NK-92 treated with Interleukin-12 subunit alpha and Interleukin-12 subunit beta, amount 100 ng/mL, for 24 hours (cell line): ENCODE results near the gene PHLDA2.

Experiments
- DNase-seq: peaks from one replicate; lab custom pipeline; 2025; lab: John Stamatoyannopoulos, UW

The PHLDA2 gene

DNA sequence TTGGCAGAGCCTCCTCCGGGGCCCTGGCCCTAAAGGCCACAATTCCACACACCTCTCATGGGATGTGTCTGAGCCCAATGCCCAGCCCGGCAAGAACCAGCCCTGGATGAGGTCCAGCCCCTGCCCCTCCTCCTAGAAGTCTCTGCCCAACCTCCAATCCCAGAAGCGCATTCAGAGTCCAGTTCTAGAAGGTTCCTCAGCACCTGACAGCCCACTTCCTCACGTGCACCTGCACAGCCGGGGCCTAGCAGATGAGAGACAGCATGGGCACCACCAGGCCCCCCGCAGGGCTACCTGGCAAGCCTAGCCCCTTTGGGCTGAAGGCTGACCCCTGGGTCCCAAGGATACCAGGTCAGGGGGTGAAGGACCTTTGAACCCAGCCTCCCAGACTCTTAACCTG, 32.2 kb downstream of the PHLDA2 start:
- no peak for DNase-seq

DNA sequence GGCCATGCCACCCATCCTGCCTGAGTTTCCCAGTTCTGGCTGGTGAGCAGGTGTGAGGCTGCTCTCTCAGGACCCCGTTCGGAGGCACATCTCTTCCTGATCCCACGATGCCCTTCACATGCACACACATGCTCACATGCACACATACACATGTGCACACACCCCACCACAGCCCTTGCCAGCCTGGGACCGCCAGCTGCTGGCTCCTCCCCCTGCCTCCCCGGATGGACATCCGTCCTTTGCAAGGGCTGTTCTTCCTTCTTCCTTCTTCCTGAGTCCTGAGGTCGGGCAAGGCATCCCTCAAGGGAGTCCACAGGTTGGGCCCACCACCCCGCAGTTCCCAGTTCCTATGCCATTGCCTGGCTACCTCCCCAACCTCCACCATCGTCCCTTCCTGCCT, 33.2 kb downstream of the PHLDA2 start:
- DNase-seq: no peak

DNA sequence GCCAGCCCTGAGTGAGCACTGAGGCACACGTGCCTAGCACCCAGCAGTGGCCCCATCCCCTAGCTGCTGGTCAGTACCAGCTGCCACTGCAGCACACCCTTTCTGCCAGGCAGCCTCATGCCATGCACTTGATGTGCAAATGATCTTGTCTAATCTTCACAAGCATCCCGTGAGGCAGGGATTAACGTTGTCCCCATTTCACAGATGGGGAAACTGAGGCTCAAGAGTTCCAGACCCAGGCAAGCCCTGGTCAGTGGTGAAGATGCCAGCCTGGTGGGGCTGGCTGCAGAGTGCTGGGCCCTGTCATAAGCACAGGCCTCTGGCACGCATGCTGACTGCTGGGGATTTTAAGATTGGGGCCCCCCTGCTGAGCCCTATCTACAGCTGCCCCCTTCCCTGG, 35.3 kb downstream of the PHLDA2 start:
- no peak for DNase-seq

DNA sequence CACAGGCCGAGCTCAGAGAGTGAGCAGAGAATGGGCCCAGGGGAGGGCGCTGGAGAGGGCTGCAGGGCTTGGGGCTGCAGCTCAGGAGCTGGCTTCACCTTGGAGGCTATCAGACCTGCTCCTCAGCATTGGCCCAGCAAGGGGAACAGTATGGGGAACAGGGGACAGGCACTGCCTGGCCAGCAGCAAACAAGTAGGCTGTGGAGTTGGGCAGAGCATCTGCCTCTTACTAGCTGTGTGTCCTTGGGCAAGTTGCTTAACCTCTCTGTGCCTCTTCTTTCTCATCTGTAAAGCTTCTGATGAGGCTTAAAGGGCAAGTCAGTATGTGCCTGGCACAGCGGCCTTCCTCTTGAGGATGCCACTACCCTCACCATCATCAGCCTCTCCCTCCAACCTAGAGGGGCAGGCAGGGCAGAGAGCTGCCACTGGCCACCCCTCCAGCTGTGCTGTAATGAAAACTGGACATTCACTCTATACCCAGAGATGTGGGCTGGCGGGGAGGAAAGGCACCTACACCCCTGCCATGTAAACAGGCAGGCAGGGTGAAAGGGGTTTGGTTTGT, 36.2 kb downstream of the PHLDA2 start:
- no peak for DNase-seq

DNA sequence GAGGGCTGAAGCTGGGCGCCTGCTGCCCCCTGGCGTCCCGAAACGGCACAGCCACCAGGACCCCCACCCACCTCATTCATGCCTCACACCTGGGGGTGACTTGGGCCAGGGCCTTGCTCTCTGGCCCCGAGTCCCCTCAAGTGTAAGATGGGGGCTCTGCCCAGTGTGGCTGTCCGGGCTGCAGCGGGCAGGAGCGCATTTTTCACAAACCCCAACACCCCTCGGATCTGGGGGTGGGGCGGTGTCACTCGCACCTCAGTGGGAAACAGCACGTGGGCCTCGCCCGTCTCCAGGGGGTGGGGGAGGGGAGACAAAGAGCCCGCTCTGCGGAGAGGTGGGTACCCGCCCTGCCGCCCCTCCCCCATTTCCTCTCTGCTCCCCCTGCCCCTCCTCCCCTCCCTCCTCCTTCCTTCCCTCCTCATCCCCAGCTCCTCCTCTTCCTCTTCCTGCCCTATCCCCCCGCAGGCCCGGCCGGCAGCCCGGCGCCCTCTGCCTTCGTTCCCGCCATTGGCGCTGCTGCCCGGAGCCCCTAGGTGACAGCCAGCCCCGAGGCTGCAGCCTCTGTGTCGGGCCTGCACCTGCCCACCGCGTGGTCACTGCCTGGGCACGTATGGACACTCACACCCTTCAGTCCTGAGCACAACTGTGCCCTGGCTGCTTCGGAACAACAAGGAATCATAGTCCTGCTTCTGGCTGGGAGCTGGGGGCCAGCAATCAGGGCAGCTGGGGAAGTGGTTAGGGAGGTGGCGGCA, 36.8 kb downstream of the PHLDA2 start:
- DNase-seq: no peak

DNA sequence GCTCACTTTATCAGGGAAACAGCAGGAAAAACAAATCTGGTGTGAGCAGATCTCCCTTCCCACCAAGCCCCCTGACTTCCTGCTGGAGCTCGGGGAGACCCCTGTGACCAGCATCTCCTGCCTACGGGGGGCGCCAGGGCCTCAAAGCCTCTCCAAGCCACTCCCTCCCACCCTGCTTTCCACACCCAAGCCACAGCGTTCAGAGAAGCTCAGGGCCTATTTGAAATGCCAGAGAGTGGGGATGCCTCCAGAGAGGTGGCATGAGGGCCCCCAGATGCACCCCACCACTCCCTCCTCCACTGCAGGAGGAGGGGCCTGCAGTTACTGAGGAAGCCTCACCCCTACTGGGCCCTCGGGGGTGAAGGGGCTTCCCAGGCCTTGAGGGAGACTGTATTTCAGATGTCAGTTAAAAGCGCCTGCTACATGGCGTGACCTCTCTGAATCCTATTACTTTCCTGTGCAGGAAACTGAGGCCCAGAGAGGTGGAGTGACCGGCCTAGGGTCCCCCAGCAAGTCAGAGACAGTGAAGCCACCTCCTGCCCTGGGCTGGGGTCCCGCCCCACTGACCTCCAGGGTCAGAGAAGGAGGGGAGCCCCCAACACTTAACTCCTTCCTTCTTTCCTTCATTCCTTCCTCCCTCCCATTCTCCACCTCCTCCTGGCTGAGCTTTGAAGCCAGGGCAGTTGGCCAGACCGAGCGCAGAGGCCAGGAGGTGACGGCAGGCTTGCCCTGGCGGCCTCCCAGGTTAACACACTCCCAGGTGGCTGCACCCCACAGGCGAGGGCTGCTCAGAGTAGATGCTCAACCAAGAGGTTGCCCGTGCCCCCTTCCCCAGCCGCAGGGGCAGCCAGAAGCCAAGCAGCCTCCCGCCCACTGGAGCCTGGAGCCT, 37.6 kb downstream of the PHLDA2 start:
- DNase-seq: no peak

DNA sequence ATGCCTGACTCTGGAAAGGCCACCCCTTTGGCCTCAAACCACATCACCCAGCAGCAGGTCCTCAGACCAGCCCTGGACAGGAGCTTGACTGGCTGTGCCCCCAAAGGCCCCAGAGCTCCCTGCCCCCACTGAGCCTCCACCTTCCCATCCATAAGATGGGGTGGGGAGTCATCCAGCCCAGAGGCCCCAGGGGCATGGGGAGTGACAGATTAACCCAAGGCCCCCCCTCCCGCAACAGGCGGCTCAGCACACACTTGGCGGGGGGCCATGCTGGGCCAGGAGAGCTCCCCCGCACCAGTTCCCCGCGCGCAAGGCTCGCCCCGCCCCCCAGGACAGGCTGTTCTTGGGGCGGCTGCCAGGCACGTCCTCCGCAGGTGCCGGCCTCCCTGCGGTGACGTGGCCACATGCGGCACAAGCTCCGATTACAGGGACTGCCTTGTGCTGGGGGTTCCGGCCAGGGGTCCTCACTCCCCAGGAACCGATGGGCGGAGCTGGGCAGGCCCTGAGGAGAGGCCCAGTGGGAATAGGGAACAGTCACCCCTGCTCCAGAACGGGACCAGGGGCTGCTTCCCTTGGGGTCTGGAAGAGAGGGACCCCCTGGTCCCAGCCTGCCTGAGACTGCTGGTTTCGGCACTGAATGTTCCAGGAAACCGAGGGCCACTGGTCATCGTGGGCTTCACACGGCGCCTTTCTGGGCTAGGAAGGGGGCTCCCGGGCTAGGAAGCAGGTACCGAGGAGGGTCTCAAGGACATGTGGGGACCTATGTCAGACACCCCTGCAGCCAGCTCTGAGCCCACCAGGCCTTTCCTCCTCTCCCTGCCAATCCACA, 38.5 kb downstream of the PHLDA2 start:
- DNase-seq: no peak

DNA sequence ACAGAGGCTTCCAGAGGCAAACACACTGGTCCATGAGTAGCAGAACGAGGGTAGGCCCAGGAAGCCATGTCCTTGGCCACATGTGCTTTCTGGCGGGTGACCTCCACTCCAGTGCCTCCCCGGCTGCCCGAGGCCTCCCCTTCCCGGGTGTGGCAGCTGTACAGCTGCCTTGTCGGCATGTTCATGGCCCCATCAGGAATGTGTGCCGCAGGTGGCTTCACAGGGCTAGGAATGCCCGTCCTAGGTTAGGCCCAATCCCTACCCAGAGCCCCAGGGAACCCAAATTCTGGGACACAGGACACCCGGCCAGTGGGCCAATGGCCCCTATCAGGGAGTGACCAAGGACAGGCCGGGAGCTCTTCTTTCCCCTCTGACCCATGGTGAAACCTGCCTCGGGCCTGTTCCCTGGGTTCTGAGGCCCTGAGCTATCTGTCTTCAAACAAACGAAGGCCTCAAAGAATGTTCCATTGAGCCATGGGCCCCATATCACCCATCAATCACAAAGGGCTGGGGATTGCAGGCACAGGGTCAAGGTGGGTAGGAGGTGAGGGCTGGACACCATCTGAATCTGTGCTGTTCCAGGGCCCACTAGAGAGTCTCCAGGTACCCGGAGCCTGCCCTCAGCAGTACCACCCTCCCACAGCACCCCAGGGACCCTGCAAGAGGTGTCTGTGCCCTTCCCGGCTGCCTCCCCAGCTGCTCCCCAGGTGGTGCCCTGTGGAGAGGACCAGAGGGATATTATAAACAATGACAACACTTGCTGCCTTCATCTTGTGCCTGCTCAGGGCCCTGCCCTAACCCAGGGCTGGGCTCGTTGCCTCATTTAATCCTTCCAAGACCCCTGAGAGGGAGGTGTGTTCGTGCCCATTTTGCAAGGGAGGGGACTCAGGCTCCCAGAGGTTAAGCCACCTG, 39.6 kb downstream of the PHLDA2 start:
- DNase-seq: no peak

DNA sequence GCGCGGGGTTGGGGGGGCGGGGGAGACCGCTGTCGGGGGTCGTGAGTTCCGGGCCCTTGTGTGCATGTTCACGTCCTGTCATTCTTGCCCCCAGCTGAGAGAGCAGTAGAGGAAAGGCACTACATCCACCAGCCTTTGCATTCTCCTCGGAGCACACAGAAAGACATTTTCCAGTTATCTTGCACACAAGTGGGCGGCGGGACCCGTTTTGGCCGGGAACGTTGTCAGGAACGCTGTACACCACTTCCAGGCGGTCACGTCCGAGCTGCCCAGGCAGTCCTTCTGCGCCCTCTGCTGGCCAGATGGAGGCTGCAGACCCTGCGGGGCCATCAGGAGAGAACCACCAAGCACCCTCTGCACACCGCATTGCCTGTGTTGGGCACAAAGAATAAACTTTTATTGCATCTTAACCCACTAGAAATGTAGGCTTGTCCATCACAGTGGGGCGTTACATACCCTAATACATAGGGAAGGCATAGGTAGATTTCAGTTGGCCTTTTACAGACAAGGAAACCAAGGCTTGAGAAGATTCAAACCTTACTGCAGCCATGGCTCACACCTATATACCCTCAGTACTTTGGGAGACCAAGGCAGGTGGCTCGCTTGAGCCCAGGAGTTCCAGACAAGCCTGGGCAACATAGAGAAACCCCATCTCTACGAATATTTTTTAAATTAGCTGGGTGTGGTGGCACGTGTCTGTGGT, 40.8 kb downstream of the PHLDA2 start:
- DNase-seq: peak; percentile 66

DNA sequence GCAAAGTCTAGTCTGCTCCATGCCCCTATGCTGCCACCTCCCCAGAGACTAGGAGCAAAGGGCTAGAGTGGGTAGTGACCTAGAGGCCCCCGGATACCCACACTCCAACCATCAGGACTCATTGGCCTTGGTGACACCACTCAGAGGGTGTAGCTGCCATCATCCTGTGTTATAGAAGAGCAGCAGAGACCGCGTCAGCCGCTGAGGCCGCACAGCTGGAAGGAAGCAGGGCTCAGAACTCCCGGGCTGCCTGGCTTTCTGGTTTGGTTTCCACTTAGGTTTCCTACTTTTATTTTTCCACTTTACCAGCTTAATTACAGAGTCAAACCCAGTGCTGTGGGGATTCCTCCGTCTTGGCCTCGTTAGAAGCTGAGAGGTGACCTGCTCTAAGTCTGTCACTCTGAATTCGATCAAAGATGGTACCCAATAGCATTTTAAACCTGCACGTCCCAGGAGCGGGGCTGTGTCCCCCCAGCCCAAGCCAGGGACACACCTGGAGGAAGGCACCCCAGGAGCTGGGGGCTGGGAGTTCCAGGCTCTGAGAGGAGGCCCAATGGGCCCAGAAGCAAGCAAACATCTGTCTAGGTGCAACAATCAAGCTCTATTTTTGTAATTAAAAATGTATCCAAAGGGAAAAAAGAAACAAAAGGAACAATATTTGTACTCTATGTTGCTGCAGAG, 41.6 kb downstream of the PHLDA2 start:
- DNase-seq: no peak

DNA sequence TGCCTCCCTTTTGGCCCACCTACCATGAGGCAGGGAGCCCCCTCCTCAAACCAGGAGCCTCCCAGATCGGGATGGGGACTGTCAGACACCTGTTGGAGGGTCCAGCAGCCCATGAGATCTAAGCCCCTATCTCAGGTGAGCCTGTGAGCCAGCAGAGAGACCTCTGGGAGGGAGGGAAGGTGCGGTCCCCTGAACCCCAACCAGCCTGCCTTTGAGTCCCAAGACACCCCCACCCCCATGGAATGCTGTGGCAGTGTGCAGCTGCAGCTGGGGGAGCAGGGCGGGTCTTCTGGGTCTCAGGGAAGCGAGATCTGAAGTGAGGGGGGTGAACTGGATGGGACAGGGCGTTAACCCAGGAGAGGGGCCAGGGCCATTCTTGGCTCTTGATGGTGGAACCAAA, 42.3 kb downstream of the PHLDA2 start:
- no peak for DNase-seq

DNA sequence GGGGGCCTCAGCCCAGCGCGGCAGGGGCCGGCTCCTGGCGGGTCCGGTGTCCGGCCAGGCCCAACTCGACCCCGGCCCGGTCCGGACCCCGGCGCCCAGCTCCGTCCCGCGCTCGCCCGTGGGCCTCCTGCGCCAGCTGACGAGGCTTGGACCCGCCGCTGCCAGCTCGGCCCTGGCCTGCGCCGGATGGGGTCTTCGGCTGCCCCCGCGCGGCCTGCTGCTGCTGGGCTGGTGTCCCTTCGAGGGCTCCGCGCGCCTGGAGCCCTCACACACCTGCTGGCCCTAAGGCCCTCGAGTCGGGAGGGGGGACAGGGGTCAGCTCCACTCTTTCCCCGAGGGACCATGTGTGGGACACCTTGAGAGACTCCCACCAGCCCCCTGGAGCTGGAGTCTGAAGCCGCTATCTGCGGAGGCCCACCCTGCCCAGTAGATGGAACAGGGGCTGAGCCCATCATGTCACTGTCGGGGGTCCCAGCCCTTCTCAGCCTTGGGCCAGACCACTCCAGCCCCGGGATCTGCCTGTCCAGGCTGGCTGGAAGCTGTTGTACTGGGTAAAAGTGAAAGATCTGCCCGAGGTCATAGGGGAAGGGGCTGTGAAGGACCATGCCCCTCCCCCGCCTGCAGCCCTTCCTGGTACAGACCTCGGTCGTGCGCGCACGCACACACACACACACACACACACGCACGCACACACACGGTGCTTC, 42.9 kb downstream of the PHLDA2 start:
- DNase-seq: no peak

DNA sequence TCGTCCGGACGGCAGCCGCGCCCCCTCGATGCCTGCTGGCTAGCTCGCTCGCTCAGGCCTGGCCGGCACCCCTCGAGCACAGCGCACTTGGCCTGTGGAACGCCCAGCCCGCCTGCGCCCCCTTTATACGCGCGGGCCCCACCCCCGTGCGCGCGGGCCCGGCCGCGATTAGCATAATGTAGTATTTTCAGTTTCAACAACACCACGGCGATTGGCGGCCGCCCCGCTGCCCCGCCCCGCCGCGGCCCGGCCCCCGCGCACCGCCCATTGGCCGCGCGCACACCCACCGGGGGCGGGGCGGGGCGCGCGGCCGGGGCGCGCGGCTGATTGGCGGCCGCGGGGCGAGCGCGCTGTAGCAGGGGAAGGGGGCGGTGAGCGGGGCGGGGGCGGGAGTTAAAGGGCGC, 43.5 kb downstream of the PHLDA2 start, which contains the start of gene CDKN1C:
Gene CDKN1C (minus strand): TSS at position 98 of the 404 bp plus-strand sequence. CDS start 319 bp downstream, outside the sequence.
- no peak for DNase-seq

DNA sequence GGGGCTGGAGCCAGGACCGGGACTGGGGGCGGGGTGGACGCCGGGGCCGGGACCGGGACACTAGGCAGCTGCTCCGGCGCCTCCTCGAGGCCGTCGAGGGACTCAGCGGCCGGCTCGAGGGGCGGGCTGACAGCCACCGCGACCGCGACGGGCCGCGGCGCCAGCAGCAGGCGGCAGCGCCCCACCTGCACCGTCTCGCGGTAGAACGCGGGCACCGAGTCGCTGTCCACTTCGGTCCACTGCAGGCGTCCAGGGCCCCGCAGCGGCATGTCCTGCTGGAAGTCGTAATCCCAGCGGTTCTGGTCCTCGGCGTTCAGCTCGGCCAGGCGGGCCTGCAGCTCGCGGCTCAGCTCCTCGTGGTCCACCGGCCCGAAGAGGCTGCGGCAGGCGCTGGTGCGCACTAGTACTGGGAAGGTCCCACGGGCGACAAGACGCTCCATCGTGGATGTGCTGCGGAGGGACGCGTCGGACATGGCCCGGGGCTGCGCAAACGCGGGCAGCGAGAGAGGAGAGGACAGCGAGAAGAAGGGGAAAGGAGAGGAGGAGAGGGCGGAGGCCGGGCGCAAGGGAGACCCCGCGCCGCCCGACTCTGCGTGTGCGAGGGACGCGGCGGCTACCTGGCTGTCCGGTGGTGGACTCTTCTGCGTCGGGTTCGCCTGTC, 44.1 kb downstream of the PHLDA2 start:
- DNase-seq: no peak

DNA sequence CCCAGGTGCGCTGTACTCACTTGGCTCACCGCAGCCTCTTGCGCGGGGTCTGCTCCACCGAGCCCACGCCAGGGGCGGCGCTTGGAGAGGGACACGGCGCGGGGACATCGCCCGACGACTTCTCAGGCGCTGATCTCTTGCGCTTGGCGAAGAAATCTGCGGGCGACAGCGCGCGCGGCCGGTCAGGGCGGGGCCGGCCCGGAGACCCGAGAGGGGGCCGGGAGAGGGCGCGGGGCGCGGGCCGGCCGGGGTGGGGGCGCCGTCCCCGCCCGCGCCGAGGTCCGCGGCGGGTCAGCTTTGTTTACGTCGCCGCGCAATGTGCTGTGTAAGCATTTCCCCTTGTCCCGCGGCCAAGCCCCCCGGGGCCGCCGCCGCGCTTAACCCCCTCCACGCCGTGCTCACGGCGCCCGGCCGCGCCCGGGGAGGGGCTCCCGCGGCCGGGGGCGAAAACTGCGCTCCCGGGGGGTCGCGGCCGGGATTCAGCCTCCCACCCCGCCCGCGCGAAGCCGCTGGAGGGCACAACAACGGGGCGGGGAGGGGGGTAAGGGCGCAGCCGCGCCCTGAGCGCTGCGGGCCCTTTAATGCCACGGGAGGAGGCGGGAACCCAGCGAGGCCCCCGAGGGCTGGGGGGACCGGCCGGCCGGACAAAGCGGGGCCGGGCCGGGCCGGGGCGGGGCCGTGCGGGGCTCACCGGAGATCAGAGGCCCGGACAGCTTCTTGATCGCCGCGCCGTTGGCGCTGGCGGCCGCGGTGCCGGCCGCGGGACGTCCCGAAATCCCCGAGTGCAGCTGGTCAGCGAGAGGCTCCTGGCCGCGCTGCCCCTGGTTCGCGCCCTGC, 45.0 kb downstream of the PHLDA2 start:
- no peak for DNase-seq

DNA sequence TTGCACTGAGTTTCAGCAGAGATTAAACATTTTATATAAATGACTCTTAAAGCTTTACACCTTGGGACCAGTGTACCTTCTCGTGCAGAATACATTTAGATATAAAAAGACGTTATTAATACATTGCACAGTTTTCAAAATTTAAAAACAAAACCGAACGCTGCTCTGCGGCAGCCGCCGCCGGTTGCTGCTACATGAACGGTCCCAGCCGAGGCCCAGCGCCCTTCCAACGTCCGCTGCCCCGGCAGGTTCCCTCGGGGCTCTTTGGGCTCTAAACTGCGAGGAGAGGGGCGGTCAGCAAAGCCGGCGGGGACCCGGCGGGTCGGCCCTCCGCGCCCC, 45.6 kb downstream of the PHLDA2 start:
- DNase-seq: no peak

DNA sequence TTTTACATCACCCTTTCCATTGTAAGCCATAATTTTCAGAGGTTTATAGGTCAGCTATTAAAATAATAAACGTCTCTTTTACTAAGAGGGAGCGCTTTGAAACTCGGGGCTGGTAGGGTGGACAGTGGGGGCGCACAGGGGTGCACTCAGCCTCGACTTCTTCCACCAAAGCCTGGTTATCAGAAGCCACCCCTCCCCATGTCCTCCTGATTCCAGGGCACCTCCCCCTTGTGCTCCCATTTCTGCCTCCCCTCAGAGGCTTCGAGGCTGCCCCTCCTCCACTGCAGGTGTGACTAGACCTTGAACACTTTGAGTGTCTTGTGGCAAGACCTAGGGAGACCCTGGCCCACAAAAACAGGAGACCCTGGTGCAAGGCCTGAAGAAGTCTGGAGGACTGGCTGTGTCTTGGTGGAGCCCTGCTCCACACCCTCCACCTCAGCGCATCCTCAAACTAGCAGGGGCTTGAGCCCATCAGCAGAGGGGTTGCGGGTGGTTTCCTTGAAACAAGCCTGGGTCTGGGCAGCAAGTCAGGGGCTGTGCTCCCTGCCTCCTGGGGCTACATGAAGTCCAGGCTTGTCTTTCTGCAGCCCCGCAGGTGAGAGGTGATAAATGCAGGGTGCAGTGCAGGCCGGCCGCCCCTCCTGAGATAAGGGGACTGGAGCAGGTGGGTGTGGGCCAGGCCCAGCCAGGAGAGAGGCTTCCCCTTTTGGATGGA, 46.7 kb downstream of the PHLDA2 start:
- no peak for DNase-seq
